Measurements from ENCODE around the gene PP2D1.
"Not testable (repeated sequence)": the region's sequence is repeated elsewhere in the genome, so short reads cannot be mapped to it uniquely, and the experiment has no call there.

PP2D1 gene

GRCh38 chr3:20047976-20048883 lies 36.2 kb upstream of the PP2D1 start:
- H3K4me3 ChIP-seq (ENCODE audit: low read depth, low read length) = no peak overlapping the region
- no peak for DNase-seq
- H3K27me3 ChIP-seq (ENCODE audit: insufficient read depth, low read depth, severe bottlenecking) = no peaks in the 10 kb centered on the region
- TF ChIP-seq, protein P1, sequence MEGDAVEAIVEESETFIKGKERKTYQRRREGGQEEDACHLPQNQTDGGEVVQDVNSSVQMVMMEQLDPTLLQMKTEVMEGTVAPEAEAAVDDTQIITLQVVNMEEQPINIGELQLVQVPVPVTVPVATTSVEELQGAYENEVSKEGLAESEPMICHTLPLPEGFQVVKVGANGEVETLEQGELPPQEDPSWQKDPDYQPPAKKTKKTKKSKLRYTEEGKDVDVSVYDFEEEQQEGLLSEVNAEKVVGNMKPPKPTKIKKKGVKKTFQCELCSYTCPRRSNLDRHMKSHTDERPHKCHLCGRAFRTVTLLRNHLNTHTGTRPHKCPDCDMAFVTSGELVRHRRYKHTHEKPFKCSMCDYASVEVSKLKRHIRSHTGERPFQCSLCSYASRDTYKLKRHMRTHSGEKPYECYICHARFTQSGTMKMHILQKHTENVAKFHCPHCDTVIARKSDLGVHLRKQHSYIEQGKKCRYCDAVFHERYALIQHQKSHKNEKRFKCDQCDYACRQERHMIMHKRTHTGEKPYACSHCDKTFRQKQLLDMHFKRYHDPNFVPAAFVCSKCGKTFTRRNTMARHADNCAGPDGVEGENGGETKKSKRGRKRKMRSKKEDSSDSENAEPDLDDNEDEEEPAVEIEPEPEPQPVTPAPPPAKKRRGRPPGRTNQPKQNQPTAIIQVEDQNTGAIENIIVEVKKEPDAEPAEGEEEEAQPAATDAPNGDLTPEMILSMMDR (IDR thresholded peaks at IDR 0.05; ENCODE audit: low read depth, low read length) = no peak
- H3K27ac ChIP-seq = no peak overlapping the region
- H3K9me3 ChIP-seq (ENCODE audit: severe bottlenecking) = no peaks in the 10 kb centered on the region
- H3K36me3 ChIP-seq = no peaks in the 10 kb centered on the region; the same call in 1 of the 2 replicates

DNA sequence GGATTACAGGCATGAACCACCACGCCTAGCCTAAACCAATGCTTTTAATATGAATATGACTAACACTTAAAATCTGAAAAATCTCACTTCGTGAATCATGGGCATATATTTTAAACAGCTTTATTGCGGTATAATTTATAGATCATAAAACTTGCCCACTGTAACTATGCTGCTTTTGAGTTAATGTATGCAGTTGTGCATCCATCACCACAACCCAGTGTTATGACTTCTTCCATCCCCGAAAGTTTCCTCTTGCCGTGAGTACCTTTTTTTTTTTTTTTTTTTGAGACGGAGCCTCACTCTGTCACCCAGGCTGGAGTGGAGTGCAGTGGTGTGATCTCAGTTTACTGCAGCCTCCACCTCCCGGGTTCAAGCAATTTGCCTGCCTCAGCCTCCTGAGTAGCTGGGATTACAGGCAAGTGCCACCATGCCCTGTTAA lies 35.3 kb upstream of the PP2D1 start:
- TF ChIP-seq, protein P1 (IDR thresholded peaks at IDR 0.05; ENCODE audit: low read depth, low read length) = no peak
- no peaks in the 10 kb centered on the region for H3K9me3 ChIP-seq (ENCODE audit: severe bottlenecking)
- peaks cover 2% of the 10 kb centered on the region for H3K36me3 ChIP-seq
- H3K4me3 ChIP-seq (ENCODE audit: low read depth, low read length) = no peak overlapping the region
- no peak for DNase-seq
- no peaks in the 10 kb centered on the region for H3K27me3 ChIP-seq (ENCODE audit: insufficient read depth, low read depth, severe bottlenecking)
- H3K27ac ChIP-seq = no peak overlapping the region

- Histone ChIP-seq H3K4me3 (ENCODE audit: low read depth, low read length) (no peak overlapping the region), H3K27ac (no peak overlapping the region), H3K27me3 (ENCODE audit: insufficient read depth, low read depth, severe bottlenecking) (no peaks in the 10 kb centered on the region), H3K36me3 (peaks cover 5% of the 10 kb centered on the region), H3K9me3 (ENCODE audit: severe bottlenecking) (no peaks in the 10 kb centered on the region)
- DNase-seq = no peak
- TF ChIP-seq, protein P1 (IDR thresholded peaks at IDR 0.05; ENCODE audit: low read depth, low read length) = no peak
These were observed 34.5 kb upstream of the PP2D1 start for GRCh38 chr3:20046556-20046955.

DNA sequence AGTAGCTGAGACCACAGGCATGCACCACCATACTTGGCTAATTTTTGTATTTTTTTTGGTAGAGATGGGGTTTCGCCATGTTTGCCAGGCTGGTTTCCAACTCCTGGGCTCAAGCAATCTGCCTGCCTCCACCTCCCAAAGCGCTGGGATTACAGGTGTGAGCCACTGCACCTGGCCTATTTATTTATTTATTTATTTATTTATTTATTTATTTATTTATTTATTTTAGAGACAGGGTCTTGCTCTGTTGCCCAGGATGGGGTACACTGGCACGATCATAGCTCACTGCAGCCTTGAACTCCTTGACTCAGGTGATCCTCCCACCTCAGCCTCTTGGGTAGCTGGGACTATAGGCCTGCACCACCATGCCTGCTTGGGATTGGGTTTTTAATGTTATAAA lies 33.1 kb upstream of the PP2D1 start:
- not testable (repeated sequence) for H3K4me3 ChIP-seq (ENCODE audit: low read depth, low read length)

GRCh38 chr3:20043825-20044224 lies 31.8 kb upstream of the PP2D1 start:
- no peak for DNase-seq
- H3K27me3 ChIP-seq (ENCODE audit: insufficient read depth, low read depth, severe bottlenecking) = no peaks in the 10 kb centered on the region
- TF ChIP-seq, protein P1 (IDR thresholded peaks at IDR 0.05; ENCODE audit: low read depth, low read length) = no peak
- peaks cover 5% of the 10 kb centered on the region for H3K36me3 ChIP-seq
- H3K9me3 ChIP-seq (ENCODE audit: severe bottlenecking) = no peaks in the 10 kb centered on the region
- H3K27ac ChIP-seq = no peak overlapping the region; the same call in 1 of the 2 replicates
- H3K4me3 ChIP-seq (ENCODE audit: low read depth, low read length) = no peak overlapping the region

More for the DNA sequence above, 33.1 kb upstream of the PP2D1 start:
- H3K9me3 ChIP-seq (ENCODE audit: severe bottlenecking); H3K27ac ChIP-seq; H3K27me3 ChIP-seq (ENCODE audit: insufficient read depth, low read depth, severe bottlenecking); DNase-seq; H3K36me3 ChIP-seq: not testable (repeated sequence)

- TF ChIP-seq, protein P1 (IDR thresholded peaks at IDR 0.05; ENCODE audit: low read depth, low read length) = no peak
- peak overlapping the region; percentile 28; the same call in 1 of the 2 replicates for H3K27ac ChIP-seq
- H3K4me3 ChIP-seq (ENCODE audit: low read depth, low read length) = no peak overlapping the region
- H3K36me3 ChIP-seq = peaks cover 5% of the 10 kb centered on the region
- DNase-seq = no peak
- no peaks in the 10 kb centered on the region for H3K27me3 ChIP-seq (ENCODE audit: insufficient read depth, low read depth, severe bottlenecking)
- H3K9me3 ChIP-seq (ENCODE audit: severe bottlenecking) = no peaks in the 10 kb centered on the region
These were observed 31.3 kb upstream of the PP2D1 start for GRCh38 chr3:20043396-20043795.
